GM12878 (cell line): ENCODE data around the gene DPEP1. TPM values are rescaled to one million over a fixed set of nuclear protein-coding genes. Genes with fewer than 3 reads are reported as not detected.

Source experiments
- KLF5 ChIP-seq: fragments of 450-650 bp; IDR thresholded peaks from 2 replicates; pipeline ENCODE4 v1.6.1; 2014; ENCODE audit warnings: mild to moderate bottlenecking; ENCODE audit not compliant: partially characterized antibody
- TAF1 ChIP-seq: IDR thresholded peaks from 2 replicates; pipeline ENCODE4 v1.6.1; 2011; ENCODE audit warnings: mild to moderate bottlenecking, low read depth, low read length, borderline replicate concordance
- ZBTB4 ChIP-seq: fragments of 450-650 bp; formaldehyde crosslinking; IDR thresholded peaks from 2 replicates; pipeline ENCODE4 v1.4.0; 2022; ENCODE audit warnings: mild to moderate bottlenecking, moderate library complexity
- ZBTB40 ChIP-seq: fragments of 450-650 bp; IDR thresholded peaks from 2 replicates; pipeline ENCODE4 v1.6.1; 2016; ENCODE audit warnings: mild to moderate bottlenecking, moderate library complexity, borderline replicate concordance
- polyA plus RNA-seq, 11 experiments: library from polyadenylated mRNA; depleted of rRNA in 4 of 11; unstranded in 6 of 11; stranded (reverse) in 5 of 11; fragments of >200 nt; fragmentation: Nextera tagmentation in 4 of 11; fragmentation: Illumina TruSeq in 1 of 11; extraction: Ambion mirVana in 4 of 11; extraction: Trizol in 1 of 11; gene quantifications; 1 replicate in 1 of 11; 2 replicates in 10 of 11; pipeline versions ENCODE4 v1.2.1 to v1.2.3, GENCODE V29; 2011 to 2016; ENCODE audit warnings: inconsistent platforms in 2 of 11, missing spikeins in 2 of 11, low read depth in 1 of 11
- total RNA-seq, 4 experiments: library from RNA; depleted of rRNA in 3 of 4; stranded (reverse); fragments of >200 nt in 3 of 4; fragmentation: Illumina TruSeq in 1 of 4; extraction: Trizol in 1 of 4; gene quantifications; 2 replicates each; pipeline versions ENCODE4 v1.2.1 to v1.2.3, GENCODE V29; 2013 to 2021
- TF ChIP-seq, protein P1 (sequence below): fragments of 150-350 bp; IDR thresholded peaks from 2 replicates; pipeline ENCODE4 v1.6.1; 2016; ENCODE audit warnings: low read depth, low read length

Gene DPEP1
- total and polyA plus RNA-seq, 10 of the 15 experiments (the other 5 are each of a cell fraction or from before 2014, with no cell fraction given): not detected

- TF ChIP-seq, protein P1, sequence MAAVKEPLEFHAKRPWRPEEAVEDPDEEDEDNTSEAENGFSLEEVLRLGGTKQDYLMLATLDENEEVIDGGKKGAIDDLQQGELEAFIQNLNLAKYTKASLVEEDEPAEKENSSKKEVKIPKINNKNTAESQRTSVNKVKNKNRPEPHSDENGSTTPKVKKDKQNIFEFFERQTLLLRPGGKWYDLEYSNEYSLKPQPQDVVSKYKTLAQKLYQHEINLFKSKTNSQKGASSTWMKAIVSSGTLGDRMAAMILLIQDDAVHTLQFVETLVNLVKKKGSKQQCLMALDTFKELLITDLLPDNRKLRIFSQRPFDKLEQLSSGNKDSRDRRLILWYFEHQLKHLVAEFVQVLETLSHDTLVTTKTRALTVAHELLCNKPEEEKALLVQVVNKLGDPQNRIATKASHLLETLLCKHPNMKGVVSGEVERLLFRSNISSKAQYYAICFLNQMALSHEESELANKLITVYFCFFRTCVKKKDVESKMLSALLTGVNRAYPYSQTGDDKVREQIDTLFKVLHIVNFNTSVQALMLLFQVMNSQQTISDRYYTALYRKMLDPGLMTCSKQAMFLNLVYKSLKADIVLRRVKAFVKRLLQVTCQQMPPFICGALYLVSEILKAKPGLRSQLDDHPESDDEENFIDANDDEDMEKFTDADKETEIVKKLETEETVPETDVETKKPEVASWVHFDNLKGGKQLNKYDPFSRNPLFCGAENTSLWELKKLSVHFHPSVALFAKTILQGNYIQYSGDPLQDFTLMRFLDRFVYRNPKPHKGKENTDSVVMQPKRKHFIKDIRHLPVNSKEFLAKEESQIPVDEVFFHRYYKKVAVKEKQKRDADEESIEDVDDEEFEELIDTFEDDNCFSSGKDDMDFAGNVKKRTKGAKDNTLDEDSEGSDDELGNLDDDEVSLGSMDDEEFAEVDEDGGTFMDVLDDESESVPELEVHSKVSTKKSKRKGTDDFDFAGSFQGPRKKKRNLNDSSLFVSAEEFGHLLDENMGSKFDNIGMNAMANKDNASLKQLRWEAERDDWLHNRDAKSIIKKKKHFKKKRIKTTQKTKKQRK: no peak
- TF ChIP-seq KLF5: no peak
- TF ChIP-seq ZBTB4 (CRISPR knock-in tag): no peak
- no peak for TF ChIP-seq TAF1
- TF ChIP-seq ZBTB40: no peak
These were observed at the start of gene DPEP1 (continued) for GRCh38 chr16:89613231-89613953.
